Middle frontal gyrus (tissue), 1 donor: ENCODE measurements around the gene LHX5.
"Not testable (repeated sequence)": the region's sequence is repeated elsewhere in the genome, so short reads cannot be mapped to it uniquely, and the experiment has no call there.

Experiments
- DNase-seq: peaks from one replicate; pipeline ENCODE4 v3.0.0-alpha.2; 2015; ENCODE audit warnings: low spot score; ENCODE audit errors: extremely low spot score

LHX5 gene

GRCh38 chr12:113471619-113472171, at the start of gene LHX5:
Gene LHX5, minus strand, starts transcription at chr12:113471871. Its CDS starts 373 bp downstream, at chr12:113471498.
- DNase-seq, result no peak

DNA sequence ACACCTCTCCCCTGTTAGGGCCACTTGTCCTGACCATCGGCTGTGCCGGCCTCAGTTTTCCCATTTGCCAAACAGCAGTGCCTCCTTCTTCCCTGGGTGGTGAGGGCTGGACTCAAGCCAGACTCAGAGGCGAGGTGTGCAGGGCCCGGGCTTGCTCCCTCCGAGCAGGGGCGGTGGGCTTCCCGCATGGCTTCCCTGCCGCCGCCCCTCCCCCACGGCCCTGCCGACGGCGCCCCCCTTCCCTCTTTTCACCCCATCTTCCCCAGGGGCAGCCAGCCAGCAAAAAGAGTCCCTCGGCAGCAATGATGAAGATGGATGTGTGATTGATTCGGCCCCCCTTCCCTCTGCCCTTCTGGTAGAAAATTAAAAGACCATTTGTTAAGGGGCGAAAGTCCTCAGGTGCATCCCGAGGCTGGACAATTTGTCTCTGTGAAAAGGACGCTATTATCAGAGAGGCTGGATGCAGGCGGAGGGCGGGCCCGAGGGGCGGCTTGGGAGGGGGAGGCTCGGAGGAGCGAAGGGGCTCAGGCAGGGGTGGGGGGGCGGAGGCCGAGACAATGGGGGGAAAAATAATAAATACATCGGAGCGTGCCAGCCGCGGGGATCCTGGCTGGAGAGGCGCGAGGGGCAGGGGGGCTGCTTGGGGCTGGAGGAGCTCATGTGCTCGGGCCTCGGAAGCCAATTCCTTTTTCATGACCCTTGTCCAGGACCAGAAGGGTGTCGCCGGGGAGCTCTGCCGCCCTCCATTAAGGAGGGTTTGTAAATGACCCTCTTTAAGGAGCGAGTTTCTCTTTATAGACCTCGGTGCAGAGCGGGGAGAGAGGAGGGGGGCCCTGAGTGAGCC, 48.0 kb upstream of the LHX5 start:
- DNase-seq, result no peak

GRCh38 chr12:113515082-113515856, 43.6 kb upstream of the LHX5 start:
- DNase-seq, result no peak

- no peak for DNase-seq
Observed at GRCh38 chr12:113514602-113515001, 42.9 kb upstream of the LHX5 start.

GRCh38 chr12:113512568-113512967, 40.9 kb upstream of the LHX5 start:
- no peak for DNase-seq

- no peak for DNase-seq
Observed at GRCh38 chr12:113506867-113507266, 35.2 kb upstream of the LHX5 start.

GRCh38 chr12:113505941-113506340, 34.3 kb upstream of the LHX5 start:
- DNase-seq, result no peak

DNA sequence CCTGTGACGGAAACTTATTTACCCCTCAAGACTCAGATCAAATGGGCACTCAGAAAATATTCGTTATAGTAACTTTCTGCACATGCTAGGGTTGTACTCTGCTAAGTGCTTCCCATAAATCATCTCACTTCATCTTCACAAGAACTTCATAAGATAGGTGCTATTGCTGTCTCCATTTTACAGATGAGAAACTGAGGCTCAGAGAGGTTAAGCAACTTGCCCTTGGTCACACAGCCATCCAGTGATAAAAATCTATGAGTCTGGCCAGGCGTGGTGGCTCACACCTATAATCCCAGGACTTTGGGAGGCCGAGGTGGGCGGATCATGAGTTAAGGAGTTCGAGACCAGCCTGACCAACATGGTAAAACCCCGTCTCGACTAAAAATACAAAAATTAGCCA, 33.2 kb upstream of the LHX5 start:
- DNase-seq, result no peak

- no peak for DNase-seq
Observed at GRCh38 chr12:113500782-113501311, 29.2 kb upstream of the LHX5 start.

- no peak for DNase-seq
Observed at GRCh38 chr12:113500306-113500675, 28.6 kb upstream of the LHX5 start.

- no peak for DNase-seq
Observed at GRCh38 chr12:113498490-113498889, 26.8 kb upstream of the LHX5 start.

- DNase-seq, result no peak
Observed at GRCh38 chr12:113497693-113498092, 26.0 kb upstream of the LHX5 start.

- DNase-seq, result not testable (repeated sequence)
Observed at GRCh38 chr12:113495941-113496340, 24.3 kb upstream of the LHX5 start.

GRCh38 chr12:113488322-113488721, 16.7 kb upstream of the LHX5 start:
- no peak for DNase-seq

DNA sequence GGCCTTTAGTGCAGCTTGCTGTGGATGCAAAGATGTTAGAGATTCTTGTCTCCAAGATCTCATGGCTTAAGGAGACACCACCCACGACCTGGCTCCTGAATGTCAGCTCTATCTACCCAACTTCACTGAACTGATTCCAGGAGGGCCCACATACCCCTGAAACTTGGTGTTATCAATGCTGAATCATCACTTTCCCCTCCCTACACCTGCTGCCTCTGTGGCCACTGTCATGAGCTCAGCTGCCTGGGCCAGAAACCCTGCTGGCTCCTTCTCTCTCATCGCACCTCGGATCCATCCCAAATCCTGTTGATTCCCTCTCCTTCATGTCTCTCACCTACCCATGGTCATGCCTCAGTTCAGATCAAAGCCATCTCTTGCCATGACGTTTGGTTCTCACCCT, 15.1 kb upstream of the LHX5 start:
- no peak for DNase-seq

DNA sequence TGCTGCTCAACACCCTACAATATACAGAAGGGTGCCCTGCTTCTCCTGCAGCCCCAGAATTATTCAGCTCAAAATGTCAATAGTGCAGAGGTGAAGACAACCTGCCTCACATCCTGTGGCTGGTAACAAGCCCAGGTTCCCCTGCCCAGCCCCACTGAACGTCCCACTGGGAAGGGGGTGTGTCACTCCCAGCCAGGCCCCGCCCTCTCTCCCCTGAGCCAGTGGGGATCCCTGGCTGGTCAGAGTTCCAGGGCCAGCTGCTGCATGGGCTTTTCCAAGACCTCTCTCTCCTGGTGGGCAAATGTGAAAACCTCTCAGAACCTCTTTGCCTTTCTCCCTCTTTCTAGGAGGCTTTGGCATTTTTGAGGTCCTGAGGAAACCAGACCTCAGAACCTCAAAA, 13.7 kb upstream of the LHX5 start:
- no peak for DNase-seq

- no peak for DNase-seq
Observed at GRCh38 chr12:113482334-113482733, 10.7 kb upstream of the LHX5 start.

DNA sequence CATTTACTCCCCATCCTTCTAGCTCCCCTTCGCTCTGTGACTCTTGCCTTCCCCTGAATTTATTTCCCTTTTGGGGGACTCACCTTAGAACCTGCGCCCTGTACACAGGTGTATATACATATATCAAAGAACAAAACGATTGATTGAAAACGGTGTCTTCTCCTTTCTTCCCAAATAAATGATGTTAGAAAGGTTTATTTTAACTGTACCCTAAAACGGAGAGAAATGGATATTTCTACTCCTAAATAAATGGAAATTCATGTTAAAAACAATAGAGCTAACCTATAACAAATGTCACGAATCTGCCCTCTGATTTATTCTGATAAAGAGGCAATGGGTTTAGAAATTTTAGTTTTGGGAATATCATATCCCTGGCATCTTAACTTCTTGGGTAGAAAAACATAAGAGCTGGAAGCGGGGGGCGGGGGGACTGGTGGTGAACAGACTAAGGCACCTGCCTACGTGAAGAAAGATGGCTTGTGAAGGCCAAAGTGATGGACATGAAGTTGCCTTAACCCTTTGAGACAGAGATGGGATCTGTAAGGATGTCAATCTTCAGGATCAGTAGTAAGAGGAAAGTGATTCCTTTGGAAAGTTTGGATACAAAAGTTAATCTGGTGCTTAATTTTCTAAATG, 8.8 kb upstream of the LHX5 start:
- no peak for DNase-seq

GRCh38 chr12:113479590-113480335, 8.1 kb upstream of the LHX5 start:
- no peak for DNase-seq

DNA sequence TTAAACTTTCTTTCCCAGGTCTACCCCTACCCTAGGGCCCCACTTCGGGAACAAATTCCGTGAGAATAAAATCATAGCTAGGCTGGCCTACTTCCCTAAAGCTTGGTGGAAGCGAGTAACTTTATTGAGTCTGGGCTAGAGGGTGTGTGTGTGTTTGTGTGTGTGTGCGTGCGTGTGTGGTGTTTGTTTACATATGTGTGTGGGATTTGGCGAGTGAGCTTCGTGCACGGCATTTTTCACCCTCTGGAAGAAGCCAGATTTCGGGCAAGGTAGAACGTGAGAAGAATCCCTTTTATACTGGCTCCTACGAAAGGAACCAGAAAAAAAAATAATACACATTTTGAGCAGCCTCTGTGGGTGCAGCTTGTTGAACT, 7.5 kb upstream of the LHX5 start:
- DNase-seq, result no peak
